Activated T-helper 1 cell treated with Interleukin-2 at 50 U/mL for 16 hours (primary cell): Measurements from ENCODE around the gene AIDA.
"Not testable (repeated sequence)": the region's sequence is repeated elsewhere in the genome, so short reads cannot be mapped to it uniquely, and the experiment has no call there.

Experiments used
- DNase-seq: peaks from one replicate; pipeline ENCODE4 v3.0.0-alpha.2; 2020; ENCODE audit warnings: low read depth

AIDA gene

GRCh38 chr1:222713091-222713961, 1.0 kb upstream of the AIDA start:
- DNase-seq, result peak; percentile 89

DNA sequence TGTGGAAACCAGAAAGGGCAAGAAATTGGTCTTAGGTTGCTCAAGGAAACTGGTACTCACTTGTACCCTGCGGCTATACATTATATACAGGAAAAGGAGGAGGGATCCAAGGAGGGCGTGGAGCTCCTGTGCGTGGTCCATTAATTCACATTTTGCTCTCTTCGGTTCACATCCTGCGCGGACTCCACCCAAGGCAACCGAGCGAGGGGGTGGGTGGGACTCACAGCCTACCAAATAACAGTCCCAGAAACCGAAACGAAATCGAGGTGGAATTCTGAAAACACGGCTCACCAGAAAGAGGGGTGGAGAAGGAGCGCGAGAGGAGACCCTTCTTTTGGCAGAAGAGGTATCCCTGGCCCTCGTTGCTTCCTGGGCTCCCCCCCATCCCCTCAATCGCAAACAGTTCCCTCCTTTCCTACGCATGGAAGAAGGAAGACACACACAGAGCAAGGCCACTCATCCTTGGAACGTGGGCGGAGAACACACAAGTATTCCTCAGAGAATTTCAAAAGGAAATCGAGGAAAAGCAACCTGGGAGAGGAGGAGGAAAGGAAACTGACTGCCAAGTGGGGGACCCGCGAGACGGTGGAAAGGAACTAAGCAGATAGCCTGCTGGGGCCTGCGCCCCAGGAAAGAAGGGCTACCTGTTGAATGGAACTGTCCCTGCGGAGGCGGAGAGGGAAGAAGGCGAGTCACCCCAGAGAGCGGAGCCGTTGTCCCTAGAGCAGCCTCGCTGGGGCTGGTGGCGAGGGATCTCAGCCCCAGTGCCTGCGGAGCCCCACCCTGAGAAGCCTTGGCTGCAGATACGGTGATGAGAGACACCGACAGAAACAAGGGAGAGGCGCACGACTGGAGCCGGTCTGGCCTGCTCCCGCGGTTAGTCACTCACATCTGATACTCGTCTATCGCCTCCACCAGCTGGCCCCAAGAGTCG, 705 bp downstream of the AIDA start:
- peak; percentile 36 for DNase-seq

GRCh38 chr1:222709700-222710153, 2.6 kb downstream of the AIDA start:
- no peak for DNase-seq

DNA sequence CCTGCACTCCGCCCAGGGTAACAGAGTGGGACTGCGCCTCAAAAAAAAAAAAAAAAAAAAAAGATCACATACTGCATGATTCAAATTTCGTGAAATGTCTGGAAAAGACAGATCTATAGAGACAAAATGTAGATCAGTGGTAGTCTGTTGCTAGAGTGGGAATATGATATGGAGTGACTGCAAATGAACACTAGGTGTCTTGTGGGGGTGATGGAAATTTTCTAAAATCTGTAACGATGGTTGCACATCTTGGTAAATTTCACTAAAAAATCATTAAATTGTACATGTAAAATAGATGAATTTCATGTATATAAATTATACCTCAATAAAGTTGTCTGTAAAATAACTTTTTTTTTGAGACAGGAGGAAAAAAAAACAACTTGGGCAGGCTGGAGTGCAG, 5.5 kb downstream of the AIDA start:
- DNase-seq, result no peak

GRCh38 chr1:222704260-222704659, 8.0 kb downstream of the AIDA start:
- no peak for DNase-seq

DNA sequence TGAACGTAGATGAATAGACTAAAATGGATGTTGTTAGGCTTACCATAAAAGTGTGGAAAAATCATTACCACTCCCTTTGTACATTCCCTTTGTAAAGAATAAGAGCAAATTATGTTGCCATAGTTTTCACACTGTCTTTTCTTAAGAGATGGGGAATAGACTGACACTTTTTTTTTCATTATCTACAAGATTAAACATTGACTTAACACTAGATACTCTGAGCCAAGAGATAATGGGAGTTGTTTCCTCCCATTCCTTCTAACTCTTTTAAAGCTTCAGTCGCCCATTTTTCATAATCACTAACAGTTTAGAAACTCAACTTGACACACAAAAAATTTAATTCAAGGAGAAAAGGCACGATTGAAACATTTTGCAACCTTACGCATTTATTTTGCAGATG, 10.1 kb downstream of the AIDA start:
- DNase-seq, result no peak

DNA sequence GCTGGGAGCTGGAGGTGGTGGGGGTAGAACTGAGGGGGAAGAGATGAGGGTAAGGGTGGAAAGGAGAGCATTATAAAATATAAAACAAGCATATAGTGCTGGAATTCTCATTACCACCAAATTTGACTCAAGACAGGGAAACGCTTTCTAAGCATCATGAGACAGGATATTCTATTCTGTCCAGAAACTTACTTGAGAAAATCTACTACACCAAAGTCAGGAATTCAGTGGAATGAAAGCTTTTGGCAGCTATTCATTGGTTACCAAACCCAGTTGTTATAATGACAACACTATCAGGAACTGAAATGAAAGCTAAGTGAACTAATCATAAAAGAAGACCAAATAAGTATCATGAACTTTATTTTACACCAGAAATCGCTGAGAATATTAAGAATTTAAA, 14.5 kb downstream of the AIDA start:
- DNase-seq, result no peak

DNA sequence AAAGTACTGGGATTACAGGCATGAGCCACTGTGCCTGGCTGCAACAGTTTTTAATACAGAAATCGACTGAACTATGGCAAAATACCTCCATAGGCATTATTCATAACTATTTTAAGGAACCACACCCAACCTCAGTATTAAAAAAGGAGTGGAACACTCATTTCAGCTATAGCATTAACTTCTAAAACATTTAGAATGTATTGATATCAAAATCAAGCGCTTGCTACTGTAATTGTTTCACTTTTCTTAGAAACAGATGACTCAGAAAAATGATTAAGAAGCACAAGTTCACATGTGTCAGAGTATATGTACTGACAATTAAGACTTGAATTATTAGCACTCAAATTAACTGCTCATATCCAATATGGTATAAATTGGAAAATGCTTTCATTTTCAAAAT, 15.1 kb downstream of the AIDA start:
- DNase-seq, result no peak

DNA sequence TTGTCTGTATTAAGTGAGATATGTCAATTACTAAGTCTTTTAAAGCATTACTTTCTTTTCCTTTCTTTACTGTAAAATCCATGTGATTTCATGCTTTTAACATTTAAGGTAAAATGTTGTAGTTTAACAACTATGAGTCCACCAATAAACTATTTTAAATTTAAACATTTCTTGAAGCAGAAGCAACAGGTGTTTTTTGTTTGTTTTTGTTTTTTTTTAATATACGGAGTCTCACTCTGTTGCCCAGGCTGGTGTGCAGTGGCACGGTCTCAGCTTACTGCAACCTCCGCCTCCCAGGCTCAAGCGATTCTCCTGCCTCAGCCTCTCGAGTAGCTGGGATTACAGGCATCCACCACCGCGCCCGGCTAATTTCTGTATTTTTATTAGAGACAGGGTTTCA, 15.6 kb downstream of the AIDA start:
- no peak for DNase-seq

DNA sequence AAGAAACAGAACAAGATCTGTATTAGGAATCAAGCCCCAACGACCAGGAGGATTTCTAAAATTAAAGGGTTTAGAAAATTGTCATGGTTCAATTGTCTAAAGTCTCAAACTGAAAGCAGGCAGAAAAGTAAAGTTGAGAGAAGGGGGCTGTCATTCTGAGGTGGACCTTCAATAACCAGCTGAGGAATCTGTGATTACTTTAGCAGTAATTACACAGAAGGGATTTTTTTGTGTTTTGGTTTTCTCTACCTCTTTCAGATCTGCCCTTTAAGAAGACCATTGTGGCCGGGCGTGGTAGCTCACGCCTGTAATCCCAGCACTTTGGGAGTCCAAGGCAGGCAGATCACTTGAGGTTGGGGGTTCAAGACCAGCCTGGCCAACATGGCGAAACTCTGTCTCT, 17.4 kb downstream of the AIDA start:
- no peak for DNase-seq

DNA sequence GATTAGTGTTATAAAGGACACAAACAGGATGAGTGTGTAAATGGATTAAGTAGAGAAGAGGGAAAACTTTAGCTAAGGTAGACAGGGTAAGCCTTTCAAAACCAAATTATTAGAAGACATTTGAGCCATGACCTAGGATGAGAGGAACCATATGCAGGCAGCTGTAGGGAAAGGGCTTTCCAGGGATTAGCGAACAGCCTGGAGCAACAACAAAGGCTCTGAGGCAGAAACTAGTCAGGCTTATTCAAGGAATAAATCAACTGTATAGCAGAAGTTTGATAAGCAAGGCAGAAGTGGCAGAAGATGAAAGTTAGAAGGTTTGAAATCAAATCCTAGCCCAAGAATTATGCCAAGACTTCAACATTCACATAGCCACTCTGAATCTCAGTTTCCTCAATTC, 21.3 kb downstream of the AIDA start:
- DNase-seq, result no peak

- no peak for DNase-seq
These were observed 32.2 kb downstream of the AIDA start for GRCh38 chr1:222680080-222680479.

- DNase-seq, result no peak
These were observed 42.2 kb downstream of the AIDA start for GRCh38 chr1:222670110-222670509.

DNA sequence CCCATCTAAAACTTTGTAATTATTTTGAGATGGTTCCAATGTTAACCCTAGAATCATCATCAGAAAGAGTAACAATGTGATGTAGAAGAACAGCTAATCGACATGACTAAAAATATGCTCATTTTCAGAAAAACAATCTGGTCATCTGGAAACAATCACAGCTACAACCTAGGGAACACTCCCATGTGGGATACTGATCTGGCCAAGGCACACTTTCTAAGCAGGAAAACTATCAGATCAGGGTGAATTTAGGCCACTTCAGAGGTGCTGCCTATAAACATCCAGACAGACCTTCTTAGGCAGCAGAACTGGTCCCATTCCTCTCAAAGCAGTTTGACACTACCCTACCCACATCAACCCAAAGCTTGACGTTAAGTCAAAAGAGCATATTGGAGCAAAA, 43.2 kb downstream of the AIDA start:
- not testable (repeated sequence) for DNase-seq

- DNase-seq, result not testable (repeated sequence)
These were observed 44.1 kb downstream of the AIDA start for GRCh38 chr1:222668184-222668583.

DNA sequence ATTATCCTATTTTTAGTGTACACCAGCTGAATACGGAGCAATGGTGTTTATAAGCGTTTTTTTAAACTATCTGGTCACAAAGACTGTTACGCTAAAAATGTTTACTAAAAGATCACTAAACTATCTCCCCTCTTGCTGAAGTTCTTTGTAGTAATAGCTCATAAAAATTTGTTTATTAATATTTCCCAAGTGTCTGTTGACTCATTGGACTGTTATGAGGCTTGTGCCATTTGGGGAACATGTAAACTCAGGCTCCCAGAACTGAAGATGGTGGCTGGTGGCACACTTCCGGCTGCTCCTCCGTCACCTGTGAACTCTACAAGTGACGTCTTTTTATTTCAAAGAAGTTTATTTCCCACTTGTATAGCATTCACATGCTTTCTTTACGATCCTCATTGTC, 46.3 kb downstream of the AIDA start:
- DNase-seq, result no peak

- no peak for DNase-seq
These were observed 48.8 kb downstream of the AIDA start for GRCh38 chr1:222663431-222663934.

- DNase-seq, result no peak
These were observed 54.4 kb downstream of the AIDA start for GRCh38 chr1:222657899-222658298.

DNA sequence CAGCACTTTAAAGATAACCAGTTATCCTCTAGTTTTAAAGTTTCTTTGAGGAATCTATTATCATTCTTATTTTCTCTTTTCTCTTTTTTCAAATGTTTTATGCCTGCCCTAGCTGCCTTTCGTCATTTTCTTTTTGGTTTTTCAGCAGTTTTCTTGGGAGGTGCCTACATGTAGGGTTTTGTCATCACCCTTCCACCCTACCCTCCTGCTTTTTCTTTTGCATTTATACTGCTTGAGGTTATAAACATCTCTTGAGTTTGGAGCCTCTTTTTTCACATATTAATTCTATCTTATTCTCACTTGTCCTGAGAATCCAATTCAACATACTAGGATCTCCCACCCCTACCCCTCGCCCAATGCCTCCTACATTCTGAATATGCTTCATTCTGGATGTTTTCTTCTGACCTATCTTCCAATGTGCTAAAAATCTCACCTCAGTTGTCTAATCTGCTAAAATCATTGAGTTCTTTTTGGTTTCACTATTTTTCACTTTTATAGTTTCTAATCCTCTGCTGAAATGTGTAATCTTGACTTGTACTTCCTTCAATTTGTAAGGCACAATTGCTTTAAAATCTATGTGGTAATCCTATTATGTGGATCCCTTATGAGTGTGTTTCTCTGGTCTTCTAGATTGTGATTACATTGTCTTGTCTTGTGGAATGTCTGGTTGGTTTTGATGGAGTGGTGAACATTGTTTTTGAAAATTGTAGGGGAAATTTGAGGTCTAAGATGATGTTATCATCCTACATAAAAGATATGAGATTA, 55.7 kb downstream of the AIDA start:
- DNase-seq, result no peak

- DNase-seq, result peak; percentile 44
These were observed 57.4 kb downstream of the AIDA start for GRCh38 chr1:222654849-222655248.

- DNase-seq, result no peak
These were observed 59.0 kb downstream of the AIDA start for GRCh38 chr1:222653178-222653827.
